Upper lobe of left lung (tissue), 6 donors: ENCODE measurements around the gene DHRS2. TPM values are rescaled to one million over a fixed set of nuclear protein-coding genes. Genes with fewer than 3 reads are reported as not detected.

Experiments used
- ATAC-seq, 2 donors: fragments of 200-7000 bp; cut with Tn5 transposase; one replicate each; pipeline ENCODE4 v1.9.1; 2022; ENCODE audit warnings: mild to moderate bottlenecking in 2 of 2, moderate library complexity in 2 of 2; ENCODE audit not compliant: low FRiP score in 2 of 2
- DNase-seq, 2 donors: peaks; one replicate each; pipeline ENCODE4 v3.0.0-alpha.2; 2019 to 2020
- H3K27ac ChIP-seq, 4 donors: fragments of 200-600 bp; sonication (generic); one replicate each; pipeline ENCODE4 v1.5.1; 2016 to 2019
- H3K27me3 ChIP-seq, 4 donors: fragments of 200-600 bp; sonication (generic); one replicate each; pipeline ENCODE4 v1.5.1; 2017 to 2019
- H3K36me3 ChIP-seq, 4 donors: fragments of 200-600 bp; sonication (generic); one replicate each; pipeline ENCODE4 v1.5.1; 2016 to 2019
- H3K4me1 ChIP-seq, 4 donors: fragments of 200-600 bp; sonication (generic); one replicate each; pipeline ENCODE4 v1.5.1; 2018 to 2019
- H3K4me3 ChIP-seq, 4 donors: fragments of 200-600 bp; sonication (generic); one replicate each; pipeline ENCODE4 v1.5.1; 2017 to 2019; ENCODE audit warnings: mild to moderate bottlenecking in 2 of 4, moderate library complexity in 1 of 4
- H3K9me3 ChIP-seq, 4 donors: fragments of 200-600 bp; sonication (generic); one replicate each; pipeline ENCODE4 v1.5.1; 2018 to 2019
- EP300 ChIP-seq, 4 donors: sonication (generic); formaldehyde crosslinking; IDR thresholded peaks; one replicate each; pipeline ENCODE4 v1.5.1; 2017; ENCODE audit warnings: antibody characterized with exemption in 4 of 4, control low read depth in 2 of 4
- POLR2A ChIP-seq, 4 donors: fragments of 450-650 bp; IDR thresholded peaks; one replicate each; pipeline ENCODE4 v1.5.1; 2016 to 2017; ENCODE audit warnings: antibody characterized with exemption in 4 of 4, mild to moderate bottlenecking in 2 of 4
- POLR2AphosphoS5 ChIP-seq, 2 donors: sonication (generic); formaldehyde crosslinking; IDR thresholded peaks; one replicate each; pipeline ENCODE4 v1.5.1; 2017; ENCODE audit warnings: antibody characterized with exemption in 2 of 2
- WGBS, 2 donors: methylation state at CpG; one replicate each; pipeline ENCODE4 v1.1.5; 2017 to 2018; 5-methylcytosine and 5-hydroxymethylcytosine counted together
- total RNA-seq, 6 donors: library from RNA; depleted of rRNA in 4 of 6; stranded (reverse); fragments of >200 nt in 4 of 6; gene quantifications; one replicate each; pipeline versions ENCODE4 v1.1.0 to v1.2.1, GENCODE V29; 2016 to 2021
- TF ChIP-seq, protein P1 (sequence below), 6 experiments: fragments of 450-650 bp in 4 of 6; fragments of 200-600 bp in 2 of 6; sonication (generic) in 2 of 6; IDR thresholded peaks; one replicate each; pipeline ENCODE4 v1.5.1; 2016 to 2019; ENCODE audit warnings: antibody characterized with exemption in 6 of 6
- donor health status: DM: no; HTN: no; CAD: no; lungs with moderate emphysema.
- donor health status: DM: no; HTN: yes; CAD: no; lungs with severe emphysema.

Gene DHRS2
- total RNA-seq, 6 donors from 2014 or later = 0.30 to 5.2 (median 0.76) TPM; not detected in 1

- no peak overlapping the region for H3K27ac ChIP-seq
- H3K4me3 ChIP-seq = no peak overlapping the region
- no peak for TF ChIP-seq EP300 (IDR thresholded peaks at IDR 0.05)
- TF ChIP-seq, protein P1, sequence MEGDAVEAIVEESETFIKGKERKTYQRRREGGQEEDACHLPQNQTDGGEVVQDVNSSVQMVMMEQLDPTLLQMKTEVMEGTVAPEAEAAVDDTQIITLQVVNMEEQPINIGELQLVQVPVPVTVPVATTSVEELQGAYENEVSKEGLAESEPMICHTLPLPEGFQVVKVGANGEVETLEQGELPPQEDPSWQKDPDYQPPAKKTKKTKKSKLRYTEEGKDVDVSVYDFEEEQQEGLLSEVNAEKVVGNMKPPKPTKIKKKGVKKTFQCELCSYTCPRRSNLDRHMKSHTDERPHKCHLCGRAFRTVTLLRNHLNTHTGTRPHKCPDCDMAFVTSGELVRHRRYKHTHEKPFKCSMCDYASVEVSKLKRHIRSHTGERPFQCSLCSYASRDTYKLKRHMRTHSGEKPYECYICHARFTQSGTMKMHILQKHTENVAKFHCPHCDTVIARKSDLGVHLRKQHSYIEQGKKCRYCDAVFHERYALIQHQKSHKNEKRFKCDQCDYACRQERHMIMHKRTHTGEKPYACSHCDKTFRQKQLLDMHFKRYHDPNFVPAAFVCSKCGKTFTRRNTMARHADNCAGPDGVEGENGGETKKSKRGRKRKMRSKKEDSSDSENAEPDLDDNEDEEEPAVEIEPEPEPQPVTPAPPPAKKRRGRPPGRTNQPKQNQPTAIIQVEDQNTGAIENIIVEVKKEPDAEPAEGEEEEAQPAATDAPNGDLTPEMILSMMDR (IDR thresholded peaks at IDR 0.05) = no peak
- TF ChIP-seq POLR2A (IDR thresholded peaks at IDR 0.05) = no peak
- no peak for TF ChIP-seq POLR2AphosphoS5 (IDR thresholded peaks at IDR 0.05)
- H3K9me3 ChIP-seq = no peaks in the 10 kb centered on the region
- no peaks in the 10 kb centered on the region for H3K36me3 ChIP-seq
- WGBS, 2 donors = 75% methylated on average over 5 of the region's 5 CpGs
- no peaks in the 10 kb centered on the region for H3K27me3 ChIP-seq
- no peak for ATAC-seq
- no peak for DNase-seq
- no peaks in the 10 kb centered on the region for H3K4me1 ChIP-seq
Observed at GRCh38 chr14:23663711-23664110, 27.5 kb downstream of the DHRS2 start.

- TF ChIP-seq POLR2A (IDR thresholded peaks at IDR 0.05) (no peak), POLR2AphosphoS5 (IDR thresholded peaks at IDR 0.05) (no peak), EP300 (IDR thresholded peaks at IDR 0.05) (no peak)
- TF ChIP-seq, protein P1 (IDR thresholded peaks at IDR 0.05) = no peak
- no peak for DNase-seq
- Histone ChIP-seq H3K4me3 (no peak overlapping the region), H3K9me3 (no peaks in the 10 kb centered on the region), H3K4me1 (no peaks in the 10 kb centered on the region), H3K27ac (no peak overlapping the region), H3K27me3 (no peaks in the 10 kb centered on the region), H3K36me3 (no peaks in the 10 kb centered on the region)
- ATAC-seq = no peak
- 79 to 86% methylated on average over 5 of the region's 5 CpGs for WGBS, 2 donors
Observed at GRCh38 chr14:23664207-23664885, 28.2 kb downstream of the DHRS2 start.

GRCh38 chr14:23665302-23666016 lies 29.3 kb downstream of the DHRS2 start:
- Histone ChIP-seq H3K9me3 (no peaks in the 10 kb centered on the region), H3K27ac (no peak overlapping the region), H3K27me3 (no peaks in the 10 kb centered on the region), H3K4me3 (no peak overlapping the region), H3K4me1 (no peaks in the 10 kb centered on the region), H3K36me3 (no peaks in the 10 kb centered on the region)
- TF ChIP-seq EP300 (IDR thresholded peaks at IDR 0.05) (no peak), POLR2A (IDR thresholded peaks at IDR 0.05) (no peak), POLR2AphosphoS5 (IDR thresholded peaks at IDR 0.05) (no peak)
- TF ChIP-seq, protein P1 (IDR thresholded peaks at IDR 0.05) = no peak
- ATAC-seq = no peak
- WGBS, 2 donors = 36 to 43% methylated on average over 4 of the region's 4 CpGs
- DNase-seq = no peak

DNA sequence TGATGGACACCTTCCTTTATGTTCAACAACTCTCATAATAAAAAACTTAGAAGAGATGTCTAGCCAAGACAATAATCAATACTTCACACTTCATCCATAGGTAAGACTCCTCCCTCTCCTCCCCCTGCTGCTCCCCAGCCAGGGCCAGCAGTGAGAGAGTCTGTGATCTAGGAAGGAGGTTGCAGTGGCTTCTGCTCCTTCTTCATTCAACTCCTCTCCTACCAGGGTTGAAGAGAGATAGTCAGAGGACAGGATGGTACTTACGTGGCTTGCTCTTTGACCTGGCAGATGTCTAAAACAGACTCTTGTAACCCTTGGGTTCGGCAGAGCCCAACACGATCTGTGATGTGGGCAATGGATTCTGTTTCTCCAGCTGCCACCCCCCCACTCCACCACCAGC lies 31.0 kb downstream of the DHRS2 start:
- 70 to 81% methylated on average over 3 of the region's 3 CpGs for WGBS, 2 donors
- H3K27me3 ChIP-seq = no peaks in the 10 kb centered on the region
- no peak for TF ChIP-seq POLR2AphosphoS5 (IDR thresholded peaks at IDR 0.05)
- TF ChIP-seq, protein P1 (IDR thresholded peaks at IDR 0.05) = no peak
- no peak for TF ChIP-seq EP300 (IDR thresholded peaks at IDR 0.05)
- no peak for TF ChIP-seq POLR2A (IDR thresholded peaks at IDR 0.05)
- no peak overlapping the region for H3K27ac ChIP-seq
- no peak overlapping the region for H3K4me3 ChIP-seq
- H3K4me1 ChIP-seq = no peaks in the 10 kb centered on the region
- H3K9me3 ChIP-seq = no peaks in the 10 kb centered on the region
- DNase-seq (no peak), ATAC-seq (no peak)
- H3K36me3 ChIP-seq = no peaks in the 10 kb centered on the region
